RPMI7951 (cell line): ENCODE measurements around the gene PRKAR1B. TPM values are rescaled to one million over a fixed set of nuclear protein-coding genes. Genes with fewer than 3 reads are reported as not detected.
"Not testable (repeated sequence)": the region's sequence is repeated elsewhere in the genome, so short reads cannot be mapped to it uniquely, and the experiment has no call there.

Experiments used
- DNase-seq: peaks from one replicate; pipeline ENCODE4 v3.0.0-alpha.2; 2012; ENCODE audit warnings: low read depth
- total RNA-seq: library from RNA; depleted of rRNA; stranded (reverse); fragments of >200 nt; shearing (Covaris generic); gene quantifications from 2 replicates; pipeline ENCODE4 v1.2.3, GENCODE V29; 2014

Gene PRKAR1B
- total RNA-seq, 1 experiment from 2014 or later: 5.0 TPM

GRCh38 chr7:556837-557557 is 170.1 kb downstream of the PRKAR1B start:
- DNase-seq: no peak

GRCh38 chr7:556291-556826 is 170.7 kb downstream of the PRKAR1B start:
- DNase-seq: no peak

- DNase-seq: no peak
Measured at GRCh38 chr7:555551-556160, 171.4 kb downstream of the PRKAR1B start.

- DNase-seq: no peak
Measured at GRCh38 chr7:553636-554111, 173.4 kb downstream of the PRKAR1B start.

- no peak for DNase-seq
Measured at GRCh38 chr7:552868-553635, 174.0 kb downstream of the PRKAR1B start.

- not testable (repeated sequence) for DNase-seq
Measured at GRCh38 chr7:552151-552867, 174.8 kb downstream of the PRKAR1B start.

- DNase-seq: not testable (repeated sequence)
Measured at GRCh38 chr7:551615-551970, 175.5 kb downstream of the PRKAR1B start.

- no peak for DNase-seq
Measured at GRCh38 chr7:550881-551614, 176.0 kb downstream of the PRKAR1B start.

- no peak for DNase-seq
Measured at GRCh38 chr7:549891-550625, 177.0 kb downstream of the PRKAR1B start.

GRCh38 chr7:549066-549890 is 177.8 kb downstream of the PRKAR1B start:
- no peak for DNase-seq

- no peak for DNase-seq
Measured at GRCh38 chr7:548401-548800, 178.7 kb downstream of the PRKAR1B start.

- no peak for DNase-seq
Measured at GRCh38 chr7:545470-545869, 181.6 kb downstream of the PRKAR1B start.

GRCh38 chr7:544338-545221 is 182.5 kb downstream of the PRKAR1B start:
- no peak for DNase-seq

GRCh38 chr7:543501-544337 is 183.4 kb downstream of the PRKAR1B start:
- DNase-seq: no peak

GRCh38 chr7:542713-543500 is 184.2 kb downstream of the PRKAR1B start:
- DNase-seq: peak; percentile 100

- DNase-seq: no peak
Measured at GRCh38 chr7:542131-542712, 184.9 kb downstream of the PRKAR1B start.
